Skin epidermis (tissue), 12 donors: ENCODE data around the gene CD163L1.
"Not testable (repeated sequence)": the region's sequence is repeated elsewhere in the genome, so short reads cannot be mapped to it uniquely, and the experiment has no call there.

Source experiments
- H3K27ac ChIP-seq, 21 experiments: fragments of 200-600 bp; sonication (generic) in 11 of 21; one replicate each; pipeline ENCODE4 v1.5.0; 2020; ENCODE audit warnings: mild to moderate bottlenecking in 3 of 21, inconsistent platforms in 2 of 21, moderate library complexity in 2 of 21
- H3K4me3 ChIP-seq, 7 experiments: fragments of 200-600 bp; sonication (generic) in 2 of 7; one replicate each; pipeline ENCODE4 v1.5.0; 2020; ENCODE audit warnings: inconsistent platforms in 2 of 7, mild to moderate bottlenecking in 2 of 7, moderate library complexity in 1 of 7

The CD163L1 gene

GRCh38 chr12:7344833-7345606, 98.9 kb downstream of the CD163L1 start:
- Histone ChIP-seq H3K27ac (no peak overlapping the region), H3K4me3 (no peak overlapping the region)

- Histone ChIP-seq H3K27ac (no peak overlapping the region), H3K4me3 (no peak overlapping the region)
Measured at GRCh38 chr12:7339675-7340074, 104.3 kb downstream of the CD163L1 start.

- not testable (repeated sequence) for H3K27ac ChIP-seq, H3K4me3 ChIP-seq
Measured at GRCh38 chr12:7337790-7338189, 106.2 kb downstream of the CD163L1 start.

- H3K27ac ChIP-seq: no peak overlapping the region
- H3K4me3 ChIP-seq: no peak overlapping the region
Measured at GRCh38 chr12:7327918-7328317, 116.0 kb downstream of the CD163L1 start.

GRCh38 chr12:7324176-7324575, 119.8 kb downstream of the CD163L1 start:
- H3K4me3 ChIP-seq: no peak overlapping the region
- no peak overlapping the region for H3K27ac ChIP-seq

GRCh38 chr12:7322599-7322998, 121.4 kb downstream of the CD163L1 start:
- no peak overlapping the region for H3K4me3 ChIP-seq

GRCh38 chr12:7321624-7322023, 122.3 kb downstream of the CD163L1 start:
- no peak overlapping the region for H3K27ac ChIP-seq
- no peak overlapping the region for H3K4me3 ChIP-seq

More at GRCh38 chr12:7322599-7322998, 121.4 kb downstream of the CD163L1 start:
- no peak overlapping the region for H3K27ac ChIP-seq

GRCh38 chr12:7319930-7320329, 124.0 kb downstream of the CD163L1 start:
- H3K4me3 ChIP-seq: no peak overlapping the region
- H3K27ac ChIP-seq: no peak overlapping the region

- H3K27ac ChIP-seq: no peak overlapping the region
- no peak overlapping the region for H3K4me3 ChIP-seq
Measured at GRCh38 chr12:7310070-7310469, 133.9 kb downstream of the CD163L1 start.
